ENCODE data around the gene GLT8D1.
A peak's percentile ranks its signal among the peaks of the same experiment; 100 is the strongest.

GLT8D1 gene

GRCh38 chr3:52696830-52697631 is 8.6 kb downstream of the GLT8D1 start:
- H3K4me1 Mint-ChIP-seq (ENCODE audit: low read depth), result no peaks in the 10 kb centered on the region
- no peaks in the 10 kb centered on the region for H3K27me3 Mint-ChIP-seq (ENCODE audit: low read depth)
- H3K9me3 Mint-ChIP-seq, result no peaks in the 10 kb centered on the region
- H3K27ac Mint-ChIP-seq, result no peak overlapping the region
- no peak overlapping the region for H3K4me3 Mint-ChIP-seq
- DNase-seq (ENCODE audit: low spot score), result no peak
- H3K36me3 Mint-ChIP-seq (ENCODE audit: low read depth), result peaks cover 47% of the 10 kb centered on the region

DNA sequence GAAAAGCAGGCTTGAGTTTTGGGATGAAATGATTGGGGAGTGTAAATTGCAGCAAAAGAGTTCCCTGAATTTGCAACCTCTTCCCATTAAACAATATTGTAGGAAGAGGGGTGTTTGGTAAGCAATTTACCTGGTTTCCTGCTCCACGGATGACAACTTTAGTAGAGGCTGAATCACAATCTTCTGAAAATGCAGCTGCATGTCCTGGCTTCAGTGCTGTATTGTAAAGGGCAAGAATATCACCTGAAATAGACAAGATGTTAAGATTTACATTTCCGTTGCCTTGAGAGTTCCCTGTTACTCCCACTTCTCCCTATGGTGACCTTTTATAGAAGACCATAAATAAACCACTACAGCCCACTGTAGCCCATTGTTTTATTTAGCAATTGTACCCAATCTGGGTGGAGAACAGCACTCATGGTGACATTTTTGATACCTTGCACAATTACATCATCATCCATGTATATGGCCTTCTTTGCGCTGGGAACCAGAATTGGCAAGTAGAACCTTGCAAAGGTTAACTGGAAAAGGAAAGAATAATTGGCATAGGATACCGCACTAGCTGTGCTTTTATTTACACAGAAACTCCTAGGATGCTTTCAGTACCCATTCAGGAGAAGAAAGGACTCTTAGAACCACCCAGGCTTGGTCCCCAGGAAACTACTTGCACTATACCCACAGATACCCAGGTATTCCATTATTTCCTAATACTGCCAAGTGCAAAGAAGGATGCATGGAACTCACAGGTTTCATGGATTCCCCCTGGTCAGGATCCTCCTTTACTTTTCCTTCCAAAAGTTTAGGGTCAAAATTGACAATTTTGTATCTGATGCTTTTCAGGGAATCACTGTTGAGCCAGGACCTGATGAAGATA is 9.6 kb downstream of the GLT8D1 start:
- H3K4me3 Mint-ChIP-seq, result no peak overlapping the region
- H3K36me3 Mint-ChIP-seq (ENCODE audit: low read depth), result peaks cover 52% of the 10 kb centered on the region
- no peak for DNase-seq (ENCODE audit: low spot score)
- no peaks in the 10 kb centered on the region for H3K9me3 Mint-ChIP-seq
- H3K27ac Mint-ChIP-seq, result no peak overlapping the region
- no peaks in the 10 kb centered on the region for H3K4me1 Mint-ChIP-seq (ENCODE audit: low read depth)
- H3K27me3 Mint-ChIP-seq (ENCODE audit: low read depth), result no peaks in the 10 kb centered on the region

GRCh38 chr3:52694528-52695189 is 10.9 kb downstream of the GLT8D1 start:
- Mint-ChIP-seq H3K27me3 (ENCODE audit: low read depth) (no peaks in the 10 kb centered on the region), H3K36me3 (ENCODE audit: low read depth) (peaks cover 58% of the 10 kb centered on the region), H3K4me3 (no peak overlapping the region), H3K9me3 (no peaks in the 10 kb centered on the region), H3K4me1 (ENCODE audit: low read depth) (peaks cover 5% of the 10 kb centered on the region), H3K27ac (no peak overlapping the region)
- DNase-seq (ENCODE audit: low spot score), result no peak

DNA sequence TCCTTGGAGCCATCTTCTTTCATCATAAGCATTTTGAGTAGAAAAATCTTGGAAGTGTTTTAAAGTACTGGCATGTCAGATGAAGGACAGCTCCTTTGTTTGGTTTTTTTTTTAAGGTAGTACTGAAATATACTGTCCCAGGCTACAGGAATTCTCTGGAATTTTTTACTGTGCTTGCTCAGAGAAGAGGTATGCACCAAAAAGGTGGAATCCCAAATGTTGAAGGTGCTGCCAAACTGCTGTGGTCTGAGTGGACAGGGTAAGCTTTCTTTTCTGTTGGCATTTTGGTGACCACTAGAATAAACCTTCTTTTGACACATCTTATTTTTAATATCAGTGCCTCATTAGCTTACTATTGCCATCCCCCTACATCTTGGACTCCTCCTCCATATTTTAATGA is 12.5 kb downstream of the GLT8D1 start:
- H3K27me3 Mint-ChIP-seq (ENCODE audit: low read depth), result no peaks in the 10 kb centered on the region

DNA sequence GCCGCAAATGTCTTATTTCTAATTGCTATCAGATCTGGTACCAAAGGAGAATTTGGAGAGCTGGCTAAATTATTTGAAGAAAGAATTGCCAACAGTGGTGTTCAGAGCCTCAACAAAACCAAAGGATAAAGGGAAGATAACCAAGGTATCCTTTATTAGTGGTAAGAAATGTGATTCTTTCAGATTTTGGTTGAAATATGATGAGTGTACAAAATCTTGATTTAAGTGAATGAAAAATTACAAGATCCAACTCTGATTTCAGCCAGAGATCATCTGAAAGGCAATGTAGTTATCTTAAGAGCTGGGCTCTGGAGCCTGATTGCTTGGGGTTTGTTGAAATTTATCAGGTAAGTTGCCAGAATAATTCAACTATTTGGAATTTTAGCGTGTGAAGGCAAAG is 15.0 kb downstream of the GLT8D1 start:
- no peaks in the 10 kb centered on the region for H3K9me3 Mint-ChIP-seq
- no peak overlapping the region for H3K4me3 Mint-ChIP-seq
- H3K4me1 Mint-ChIP-seq (ENCODE audit: low read depth), result peaks cover 17% of the 10 kb centered on the region
- no peaks in the 10 kb centered on the region for H3K27me3 Mint-ChIP-seq (ENCODE audit: low read depth)
- DNase-seq (ENCODE audit: low spot score), result no peak
- H3K27ac Mint-ChIP-seq, result no peak overlapping the region
- H3K36me3 Mint-ChIP-seq (ENCODE audit: low read depth), result peaks cover 83% of the 10 kb centered on the region

More for the DNA sequence above, 12.5 kb downstream of the GLT8D1 start:
- H3K36me3 Mint-ChIP-seq (ENCODE audit: low read depth), result peaks cover 73% of the 10 kb centered on the region
- no peaks in the 10 kb centered on the region for H3K9me3 Mint-ChIP-seq
- H3K4me1 Mint-ChIP-seq (ENCODE audit: low read depth), result peaks cover 8% of the 10 kb centered on the region
- DNase-seq (ENCODE audit: low spot score), result no peak
- H3K4me3 Mint-ChIP-seq, result no peak overlapping the region
- no peak overlapping the region for H3K27ac Mint-ChIP-seq

- H3K27me3 Mint-ChIP-seq (ENCODE audit: low read depth), result no peaks in the 10 kb centered on the region
Measured at GRCh38 chr3:52689151-52689550, 16.4 kb downstream of the GLT8D1 start.

GRCh38 chr3:52688266-52688665 is 17.3 kb downstream of the GLT8D1 start:
- no peak for DNase-seq (ENCODE audit: low spot score)
- Mint-ChIP-seq H3K4me1 (ENCODE audit: low read depth) (peaks cover 29% of the 10 kb centered on the region), H3K36me3 (ENCODE audit: low read depth) (peaks cover 68% of the 10 kb centered on the region), H3K4me3 (peak overlapping the region; percentile 54), H3K27me3 (ENCODE audit: low read depth) (no peaks in the 10 kb centered on the region), H3K27ac (no peak overlapping the region), H3K9me3 (no peaks in the 10 kb centered on the region)

More at GRCh38 chr3:52689151-52689550, 16.4 kb downstream of the GLT8D1 start:
- H3K27ac Mint-ChIP-seq, result no peak overlapping the region
- H3K4me1 Mint-ChIP-seq (ENCODE audit: low read depth), result peaks cover 23% of the 10 kb centered on the region
- H3K9me3 Mint-ChIP-seq, result no peaks in the 10 kb centered on the region
- H3K36me3 Mint-ChIP-seq (ENCODE audit: low read depth), result peaks cover 73% of the 10 kb centered on the region
- H3K4me3 Mint-ChIP-seq, result no peak overlapping the region
- no peak for DNase-seq (ENCODE audit: low spot score)

DNA sequence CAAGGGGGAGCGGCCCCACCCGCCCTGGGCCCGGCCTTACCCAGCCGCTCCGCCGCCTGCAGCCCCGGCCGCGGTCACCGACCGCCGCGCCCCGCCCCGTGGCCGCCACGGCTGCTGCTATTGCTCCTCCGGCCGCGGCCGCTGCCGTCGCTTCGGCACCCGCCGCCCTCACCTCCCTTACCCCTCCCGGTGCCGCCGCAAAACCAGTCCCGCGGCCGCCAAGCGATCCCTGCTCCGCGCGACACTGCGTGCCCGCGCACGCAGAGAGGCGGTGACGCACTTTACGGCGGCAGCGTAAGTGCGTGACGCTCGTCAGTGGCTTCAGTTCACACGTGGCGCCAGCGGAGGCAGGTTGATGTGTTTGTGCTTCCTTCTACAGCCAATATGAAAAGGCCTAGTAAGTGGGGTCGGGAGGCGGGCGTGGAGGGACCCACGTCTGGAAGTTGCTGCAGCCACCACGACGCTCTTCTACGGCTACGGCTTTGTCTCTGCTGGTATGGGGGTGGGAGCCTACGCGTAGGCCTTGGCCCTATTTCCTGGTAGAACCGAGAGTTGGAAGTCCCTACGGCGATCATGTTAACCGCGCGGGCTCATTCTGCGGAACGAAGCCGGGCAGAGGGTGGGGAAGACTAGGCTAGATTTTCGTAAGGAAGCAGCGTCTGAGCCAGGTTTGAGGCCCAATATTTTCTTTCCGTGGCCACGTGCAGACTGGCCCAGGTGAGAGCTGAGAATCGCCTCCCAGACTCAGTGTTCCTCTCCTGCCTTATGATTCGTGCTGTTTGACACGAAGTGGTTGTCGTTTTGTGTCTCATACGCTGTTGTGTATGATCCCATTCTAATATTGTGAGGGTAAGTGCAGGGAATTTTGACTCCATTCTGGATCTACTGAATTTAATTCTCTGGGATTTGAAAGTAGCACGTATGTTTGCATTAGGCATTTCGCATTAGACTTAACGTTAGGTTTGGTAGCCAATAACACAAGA is 19.6 kb downstream of the GLT8D1 start, which contains the start of the genes GNL3 and PBRM1:
Gene GNL3, plus strand, starts transcription at position 324 of the 983 bp plus-strand sequence. Its CDS starts 61 bp downstream, at position 385.
Gene PBRM1, minus strand, starts transcription at position 205 of the 983 bp plus-strand sequence.
- Mint-ChIP-seq H3K4me3 (peak within 1 kb of the TSS; percentile 97), H3K36me3 (ENCODE audit: low read depth) (peaks cover 65% of the 10 kb centered on the region), H3K9me3 (no peaks in the 10 kb centered on the region), H3K4me1 (ENCODE audit: low read depth) (peaks cover 43% of the 10 kb centered on the region), H3K27me3 (ENCODE audit: low read depth) (no peaks in the 10 kb centered on the region), H3K27ac (peak within 1 kb of the TSS; percentile 97)
- peak; percentile 94 for DNase-seq (ENCODE audit: low spot score)

DNA sequence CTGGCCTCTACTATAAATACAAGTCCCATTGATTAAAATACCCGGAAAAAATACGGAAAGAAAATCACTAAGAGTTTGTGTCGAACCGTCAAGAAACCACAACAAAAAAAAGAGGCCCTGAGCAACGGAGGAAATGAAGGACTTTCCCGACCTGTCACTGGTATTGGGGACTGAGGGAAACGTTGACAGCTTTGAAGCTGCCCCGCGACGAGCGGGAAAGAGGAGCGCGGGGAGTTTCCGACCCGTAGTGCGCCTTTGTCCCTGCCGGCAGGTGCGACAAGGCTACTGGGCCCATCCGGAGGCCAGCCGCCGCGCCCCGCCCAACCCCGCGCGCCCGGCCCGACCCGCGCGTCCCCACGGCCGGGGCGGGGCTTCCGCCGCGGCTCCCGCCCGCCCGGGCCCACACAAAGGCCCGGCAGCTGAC is 20.3 kb downstream of the GLT8D1 start:
- peaks cover 64% of the 10 kb centered on the region for H3K36me3 Mint-ChIP-seq (ENCODE audit: low read depth)
- peak; percentile 88 for DNase-seq (ENCODE audit: low spot score)
- peak overlapping the region; percentile 87 for H3K4me3 Mint-ChIP-seq
- H3K4me1 Mint-ChIP-seq (ENCODE audit: low read depth), result peaks cover 39% of the 10 kb centered on the region
- no peaks in the 10 kb centered on the region for H3K27me3 Mint-ChIP-seq (ENCODE audit: low read depth)
- peak overlapping the region; percentile 94 for H3K27ac Mint-ChIP-seq
- no peaks in the 10 kb centered on the region for H3K9me3 Mint-ChIP-seq

DNA sequence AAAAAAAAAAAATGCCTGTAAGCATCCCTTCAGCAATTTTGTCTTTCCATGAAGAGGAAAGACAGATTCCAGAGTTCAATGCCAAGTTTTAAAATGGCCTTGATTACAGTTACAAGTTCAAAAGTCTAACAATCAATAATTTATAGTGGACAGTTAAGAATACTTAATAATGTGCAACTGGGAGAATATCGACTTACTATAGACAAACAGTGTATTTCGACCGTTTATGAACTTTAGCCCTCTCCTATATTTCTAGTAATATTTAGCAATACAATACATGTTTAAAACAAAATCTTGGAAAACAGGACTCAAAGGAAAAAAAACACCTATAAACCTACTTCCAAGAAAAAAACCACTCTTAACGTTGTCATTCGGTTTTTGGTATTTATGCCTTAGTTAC is 21.4 kb downstream of the GLT8D1 start:
- Mint-ChIP-seq H3K36me3 (ENCODE audit: low read depth) (peaks cover 65% of the 10 kb centered on the region), H3K9me3 (no peaks in the 10 kb centered on the region), H3K4me1 (ENCODE audit: low read depth) (peaks cover 41% of the 10 kb centered on the region), H3K4me3 (peak overlapping the region; percentile 87), H3K27me3 (ENCODE audit: low read depth) (no peaks in the 10 kb centered on the region), H3K27ac (peak overlapping the region; percentile 94)
- DNase-seq (ENCODE audit: low spot score), result no peak

DNA sequence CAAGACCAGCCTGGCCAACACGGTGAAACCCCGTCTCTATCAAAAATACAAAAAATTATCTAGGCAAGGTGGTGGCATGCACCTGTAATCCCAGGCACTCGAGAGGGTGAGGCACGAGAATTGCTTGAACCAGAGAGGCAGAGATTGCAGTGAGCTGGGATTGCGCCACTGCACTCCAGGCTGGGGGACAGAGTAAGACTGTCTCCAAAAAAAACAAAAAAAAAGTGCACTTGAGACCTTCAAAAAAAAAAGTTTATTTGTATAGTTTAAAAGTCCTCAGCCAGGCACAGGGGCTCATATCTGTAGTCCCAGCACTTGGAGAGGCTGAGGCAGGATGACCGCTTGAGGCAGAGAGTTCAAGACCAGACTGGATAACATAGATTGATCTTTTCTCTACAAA is 22.0 kb downstream of the GLT8D1 start:
- peaks cover 64% of the 10 kb centered on the region for H3K36me3 Mint-ChIP-seq (ENCODE audit: low read depth)
- DNase-seq (ENCODE audit: low spot score), result no peak
- no peaks in the 10 kb centered on the region for H3K27me3 Mint-ChIP-seq (ENCODE audit: low read depth)
- H3K9me3 Mint-ChIP-seq, result no peaks in the 10 kb centered on the region
- H3K4me3 Mint-ChIP-seq, result peak overlapping the region; percentile 87
- H3K27ac Mint-ChIP-seq, result peak overlapping the region; percentile 55
- H3K4me1 Mint-ChIP-seq (ENCODE audit: low read depth), result peaks cover 44% of the 10 kb centered on the region

DNA sequence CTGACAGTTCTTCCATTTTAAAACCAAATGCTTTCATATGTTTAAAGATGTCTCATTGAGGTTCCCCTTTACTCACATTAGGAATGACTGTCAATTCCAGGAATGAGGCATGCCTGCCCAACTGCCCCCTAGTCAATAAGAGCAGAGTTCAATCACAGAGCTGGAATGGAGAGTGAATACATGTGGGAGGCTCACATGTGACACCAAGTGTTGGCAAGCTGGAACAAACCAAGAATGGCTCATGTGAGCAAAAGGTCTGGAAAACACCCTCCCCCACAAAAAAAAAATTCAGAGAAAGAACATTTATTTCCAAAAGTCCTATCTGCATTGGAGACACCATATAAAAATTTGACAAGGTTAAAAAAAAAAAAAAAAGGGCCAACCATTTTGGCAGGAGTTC is 23.6 kb downstream of the GLT8D1 start:
- Mint-ChIP-seq H3K4me3 (no peak overlapping the region), H3K36me3 (ENCODE audit: low read depth) (peaks cover 59% of the 10 kb centered on the region), H3K4me1 (ENCODE audit: low read depth) (peaks cover 37% of the 10 kb centered on the region), H3K27ac (peak overlapping the region; percentile 27), H3K9me3 (no peaks in the 10 kb centered on the region), H3K27me3 (ENCODE audit: low read depth) (no peaks in the 10 kb centered on the region)
- DNase-seq (ENCODE audit: low spot score), result peak; percentile 58

GRCh38 chr3:52681596-52681995 is 24.0 kb downstream of the GLT8D1 start:
- Mint-ChIP-seq H3K36me3 (ENCODE audit: low read depth) (peaks cover 59% of the 10 kb centered on the region), H3K4me1 (ENCODE audit: low read depth) (peaks cover 32% of the 10 kb centered on the region), H3K4me3 (no peak overlapping the region), H3K27ac (peak overlapping the region; percentile 27), H3K27me3 (ENCODE audit: low read depth) (no peaks in the 10 kb centered on the region), H3K9me3 (no peaks in the 10 kb centered on the region)
- DNase-seq (ENCODE audit: low spot score), result no peak
